ENCODE data around the gene FTMT. TPM values are rescaled to one million over a fixed set of nuclear protein-coding genes. Genes with fewer than 3 reads are reported as not detected.
"Not testable (repeated sequence)": the region's sequence is repeated elsewhere in the genome, so short reads cannot be mapped to it uniquely, and the experiment has no call there.

FTMT gene
- not detected for total RNA-seq
- long read RNA-seq = 0 reads

DNA sequence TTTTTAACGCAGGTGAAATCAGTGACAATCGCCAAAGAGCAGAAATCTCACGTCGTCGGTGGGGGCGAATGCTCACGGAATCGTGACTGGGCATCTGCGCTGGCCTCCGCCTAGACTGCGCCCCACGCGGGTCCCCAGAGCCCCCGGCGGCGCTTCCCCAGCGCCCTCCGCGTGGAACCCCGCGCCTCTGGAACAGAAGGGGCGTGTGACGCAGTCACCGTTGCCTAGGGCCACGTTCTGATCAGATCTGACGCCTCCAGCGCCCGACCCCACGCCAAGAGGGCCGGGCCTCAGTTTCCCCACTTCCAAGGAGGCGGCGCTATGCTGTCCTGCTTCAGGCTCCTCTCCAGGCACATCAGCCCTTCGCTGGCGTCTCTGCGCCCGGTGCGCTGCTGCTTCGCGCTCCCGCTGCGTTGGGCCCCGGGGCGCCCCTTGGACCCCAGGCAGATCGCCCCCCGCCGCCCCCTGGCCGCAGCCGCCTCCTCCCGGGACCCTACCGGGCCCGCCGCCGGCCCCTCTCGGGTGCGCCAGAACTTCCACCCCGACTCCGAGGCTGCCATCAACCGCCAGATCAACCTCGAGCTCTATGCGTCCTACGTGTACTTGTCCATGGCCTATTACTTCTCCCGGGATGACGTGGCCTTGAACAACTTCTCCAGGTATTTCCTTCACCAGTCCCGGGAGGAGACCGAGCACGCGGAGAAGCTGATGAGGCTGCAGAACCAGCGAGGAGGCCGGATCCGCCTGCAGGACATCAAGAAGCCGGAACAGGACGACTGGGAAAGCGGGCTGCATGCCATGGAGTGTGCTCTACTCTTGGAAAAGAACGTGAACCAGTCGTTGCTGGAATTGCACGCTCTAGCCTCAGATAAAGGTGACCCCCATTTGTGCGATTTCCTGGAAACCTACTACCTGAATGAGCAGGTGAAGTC is at the start of gene FTMT:
TSS of gene FTMT (plus strand) at position 240 of the 932 bp plus-strand sequence. CDS start at position 322, 82 bp downstream.
- 83% methylated on average over 29 of the region's 77 CpGs for WGBS (ENCODE audit: insufficient coverage, low coverage, low lambda C conversion rate, missing lambda C conversion rate)
- intact Hi-C loops (cut with DNase I) = no loop called here
- peak in 1 of 4 donors; percentile 21 for ATAC-seq

DNA sequence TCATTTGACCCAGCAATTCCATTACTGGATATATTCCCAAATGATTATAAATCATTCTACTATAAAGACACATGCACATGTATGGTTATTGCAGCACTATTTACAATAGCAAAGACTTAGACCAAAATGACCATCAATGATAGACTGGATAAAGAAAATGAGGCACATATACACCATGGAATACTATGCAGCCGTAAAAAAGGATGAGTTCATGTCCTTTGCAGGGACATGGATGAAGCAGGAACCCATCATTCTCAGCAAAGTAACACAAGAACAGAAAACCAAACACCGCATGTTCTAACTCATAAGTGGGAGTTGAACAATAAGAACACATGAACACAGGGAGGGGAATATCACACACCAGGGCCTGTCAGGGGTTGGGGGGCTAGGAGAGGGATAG is 46.4 kb upstream of the FTMT start:
- H3K4me3 ChIP-seq; DNase-seq; intact Hi-C loops (cut with DNase I); H3K9me3 ChIP-seq; H3K4me1 ChIP-seq; ATAC-seq; H3K27ac ChIP-seq; H3K27me3 ChIP-seq; H3K36me3 ChIP-seq: not testable (repeated sequence)
- 69% methylated on average over 2 of the region's 2 CpGs for WGBS (ENCODE audit: insufficient coverage, low coverage, low lambda C conversion rate, missing lambda C conversion rate)

More for the DNA sequence above, at the start of gene FTMT:
- Histone ChIP-seq H3K36me3 (no peaks in the 10 kb centered on the region), H3K27me3 (no peaks in the 10 kb centered on the region), H3K4me3 (no peak within 1 kb of the TSS), H3K27ac (no peak within 1 kb of the TSS), H3K4me1 (no peaks in the 10 kb centered on the region), H3K9me3 (no peaks in the 10 kb centered on the region)
- TF ChIP-seq, protein P1, sequence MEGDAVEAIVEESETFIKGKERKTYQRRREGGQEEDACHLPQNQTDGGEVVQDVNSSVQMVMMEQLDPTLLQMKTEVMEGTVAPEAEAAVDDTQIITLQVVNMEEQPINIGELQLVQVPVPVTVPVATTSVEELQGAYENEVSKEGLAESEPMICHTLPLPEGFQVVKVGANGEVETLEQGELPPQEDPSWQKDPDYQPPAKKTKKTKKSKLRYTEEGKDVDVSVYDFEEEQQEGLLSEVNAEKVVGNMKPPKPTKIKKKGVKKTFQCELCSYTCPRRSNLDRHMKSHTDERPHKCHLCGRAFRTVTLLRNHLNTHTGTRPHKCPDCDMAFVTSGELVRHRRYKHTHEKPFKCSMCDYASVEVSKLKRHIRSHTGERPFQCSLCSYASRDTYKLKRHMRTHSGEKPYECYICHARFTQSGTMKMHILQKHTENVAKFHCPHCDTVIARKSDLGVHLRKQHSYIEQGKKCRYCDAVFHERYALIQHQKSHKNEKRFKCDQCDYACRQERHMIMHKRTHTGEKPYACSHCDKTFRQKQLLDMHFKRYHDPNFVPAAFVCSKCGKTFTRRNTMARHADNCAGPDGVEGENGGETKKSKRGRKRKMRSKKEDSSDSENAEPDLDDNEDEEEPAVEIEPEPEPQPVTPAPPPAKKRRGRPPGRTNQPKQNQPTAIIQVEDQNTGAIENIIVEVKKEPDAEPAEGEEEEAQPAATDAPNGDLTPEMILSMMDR (IDR thresholded peaks at IDR 0.05) = no peak
- no peak for TF ChIP-seq POLR2A (IDR thresholded peaks at IDR 0.05)
- peak in 1 of 3 donors; percentile 51 for DNase-seq

DNA sequence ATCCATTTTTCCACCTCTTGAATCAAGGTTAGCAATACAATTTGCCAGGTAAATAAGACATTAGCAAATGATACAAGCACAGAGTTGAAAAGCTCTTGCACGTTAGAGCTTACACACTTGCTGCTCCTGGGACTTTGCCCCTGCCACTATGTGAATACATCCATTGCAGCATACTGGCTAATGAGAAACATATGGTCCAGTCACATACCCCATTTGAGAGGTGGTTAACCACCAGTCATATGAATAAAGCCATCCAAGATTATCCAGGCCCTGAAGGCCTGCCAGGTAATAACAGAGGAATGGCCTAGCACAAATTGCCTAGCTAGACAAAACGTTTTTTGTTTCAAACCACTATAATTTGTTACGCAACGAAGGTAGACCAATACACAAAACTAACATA is 45.8 kb upstream of the FTMT start:
- Histone ChIP-seq H3K4me1 (no peaks in the 10 kb centered on the region), H3K9me3 (no peaks in the 10 kb centered on the region), H3K36me3 (no peaks in the 10 kb centered on the region), H3K4me3 (no peak overlapping the region), H3K27me3 (no peaks in the 10 kb centered on the region), H3K27ac (no peak overlapping the region)
- ATAC-seq (no peak), DNase-seq (no peak)
- 51% methylated on average over 4 of the region's 4 CpGs for WGBS (ENCODE audit: insufficient coverage, low coverage, low lambda C conversion rate, missing lambda C conversion rate)
- intact Hi-C loops (cut with DNase I) = no loop called here
- no peak for TF ChIP-seq POLR2A (IDR thresholded peaks at IDR 0.05)
- TF ChIP-seq, protein P1 (IDR thresholded peaks at IDR 0.05) = no peak

DNA sequence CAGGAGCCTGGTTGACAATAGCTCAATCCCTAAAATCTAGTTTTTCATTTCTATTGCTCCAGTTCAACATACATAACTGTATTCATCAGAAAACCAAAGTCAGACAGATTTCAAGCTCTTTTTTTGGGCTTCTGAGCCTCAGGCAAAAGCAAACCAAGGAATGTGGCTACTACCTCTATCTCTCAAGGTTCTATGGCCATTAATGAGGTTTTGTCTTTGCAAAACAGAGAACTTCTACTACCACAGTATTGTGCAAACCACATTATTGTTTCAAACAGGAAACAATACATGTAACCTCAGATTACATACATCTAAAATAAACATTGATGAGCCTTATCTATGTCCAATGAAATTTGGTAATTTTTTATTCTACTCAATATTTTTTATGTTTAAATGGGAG is 35.5 kb upstream of the FTMT start:
- TF ChIP-seq, protein P1 (IDR thresholded peaks at IDR 0.05) = no peak
- TF ChIP-seq POLR2A (IDR thresholded peaks at IDR 0.05) = no peak
- intact Hi-C loops (cut with DNase I) = no loop called here
- ATAC-seq (no peak), DNase-seq (no peak)
- no peaks in the 10 kb centered on the region for H3K27me3 ChIP-seq
- no peaks in the 10 kb centered on the region for H3K4me1 ChIP-seq
- no peak overlapping the region for H3K4me3 ChIP-seq
- H3K9me3 ChIP-seq = no peaks in the 10 kb centered on the region
- no peak overlapping the region for H3K27ac ChIP-seq
- H3K36me3 ChIP-seq = no peaks in the 10 kb centered on the region

DNA sequence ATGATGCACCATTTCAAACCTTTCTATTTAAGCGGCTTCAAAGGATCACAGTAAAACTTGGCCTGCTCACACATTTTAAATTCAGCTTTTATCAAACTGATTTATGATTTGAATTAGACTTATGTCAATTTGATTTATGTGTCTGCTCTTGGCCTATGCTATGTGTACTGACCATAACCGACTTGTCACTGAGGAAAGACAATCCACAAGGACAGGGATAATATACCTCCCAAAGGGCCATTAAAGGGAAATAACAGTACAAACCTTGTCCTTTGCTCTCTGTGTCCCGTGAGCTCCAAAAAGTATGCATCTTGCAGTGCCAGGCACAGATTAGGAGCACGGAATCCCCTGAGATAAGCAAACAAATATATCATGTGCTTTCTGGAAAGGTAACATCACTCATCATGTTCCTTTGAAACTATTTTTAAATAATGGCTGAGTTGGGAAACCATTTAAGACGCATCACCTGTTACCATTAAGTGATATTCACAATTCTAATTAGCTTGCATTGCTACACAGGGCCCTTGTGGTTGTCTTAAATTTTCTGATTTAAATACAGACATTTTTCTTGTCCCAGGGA is 31.9 kb upstream of the FTMT start:
- WGBS (ENCODE audit: insufficient coverage, low coverage, low lambda C conversion rate, missing lambda C conversion rate) = 41% methylated on average over 5 of the region's 5 CpGs
- Histone ChIP-seq H3K4me3 (no peak overlapping the region), H3K4me1 (no peaks in the 10 kb centered on the region), H3K27me3 (no peaks in the 10 kb centered on the region), H3K9me3 (no peaks in the 10 kb centered on the region), H3K27ac (no peak overlapping the region), H3K36me3 (no peaks in the 10 kb centered on the region)
- intact Hi-C loops (cut with DNase I) = no loop called here
- DNase-seq = no peak
- no peak for ATAC-seq
- TF ChIP-seq, protein P1 (IDR thresholded peaks at IDR 0.05) = no peak
- TF ChIP-seq POLR2A (IDR thresholded peaks at IDR 0.05) = no peak
